Endothelial cell of umbilical vein (primary cell): Measurements from ENCODE around the gene MRGPRD. TPM values are rescaled to one million over a fixed set of nuclear protein-coding genes. Genes with fewer than 3 reads are reported as not detected.

ENCODE experiments used
- BruUV-seq: library from RNA; stranded (reverse); fragments of 400-500 nt; replicated peaks from 2 replicates; lab custom pipeline; 2021; lab: Mats Ljungman, UMichigan
- CTCF ChIA-PET: fragments of 300-600, 350-600 bp; sonication (Branson Sonifier 250); formaldehyde crosslinking; loops from one replicate; lab custom pipeline; 2021; ENCODE audit warnings: antibody characterized with exemption, inconsistent platforms; lab: Charles Lee
- POLR2A ChIA-PET: fragments of 300-600, 350-600 bp; sonication (Branson Sonifier 250); formaldehyde crosslinking; loops from one replicate; lab custom pipeline; 2021; ENCODE audit warnings: antibody characterized with exemption, inconsistent platforms; lab: Charles Lee
- DNase-seq: peaks from one replicate; pipeline ENCODE4 v3.0.0-alpha.2; 2011; ENCODE audit warnings: low read depth, low spot score
- FAIRE-seq: peaks from 2 replicates; lab custom pipeline; 2011; peaks lifted over from hg19 to GRCh38; lab: Jason Lieb, UNC
- H2AFZ ChIP-seq: 2 replicates; pipeline ENCODE4 v1.6.0; 2012; ENCODE audit warnings: low read depth, low read length, control low read depth, inconsistent platforms
- H3K27ac ChIP-seq: 2 replicates; pipeline ENCODE4 v1.5.1; 2011; ENCODE audit warnings: low read depth, mild to moderate bottlenecking, control low read depth, low read length, moderate library complexity; ENCODE audit not compliant: insufficient read depth
- H3K27me3 ChIP-seq, 2 experiments: 2 replicates each; pipeline versions ENCODE4 v1.6.0 to v1.6.1; 2011; ENCODE audit warnings: low read length in 2 of 2, mixed read lengths in 1 of 2; ENCODE audit not compliant: control insufficient read depth in 2 of 2, insufficient read depth in 2 of 2
- H3K36me3 ChIP-seq, 2 experiments: 2 replicates in 1 of 2; 3 replicates in 1 of 2; pipeline ENCODE4 v1.5.1; 2011; ENCODE audit warnings: low read length in 2 of 2, mild to moderate bottlenecking in 1 of 2, moderate library complexity in 1 of 2; ENCODE audit not compliant: control insufficient read depth in 2 of 2, insufficient read depth in 2 of 2; ENCODE audit errors: extremely low read depth in 1 of 2
- H3K4me1 ChIP-seq: 3 replicates; pipeline ENCODE4 v1.5.1; 2011; ENCODE audit warnings: mild to moderate bottlenecking, low read length; ENCODE audit not compliant: control insufficient read depth, insufficient read depth; ENCODE audit errors: extremely low read depth
- H3K4me2 ChIP-seq: 2 replicates; pipeline ENCODE4 v1.6.1; 2011; ENCODE audit warnings: low read length, control low read depth, mixed read lengths; ENCODE audit not compliant: insufficient read depth
- H3K4me3 ChIP-seq, 3 experiments: fragments of 200-600 bp in 1 of 3; sonication (generic), shearing (Covaris generic) in 1 of 3; replicated peaks in 1 of 3; 2 replicates each; pipeline ENCODE4 v1.5.1; 2011 to 2016; ENCODE audit warnings: control low read depth in 3 of 3, low read length in 3 of 3, mild to moderate bottlenecking in 2 of 3, inconsistent platforms in 1 of 3, low read depth in 1 of 3, moderate library complexity in 1 of 3; ENCODE audit not compliant: insufficient read depth in 1 of 3
- H3K79me2 ChIP-seq: 2 replicates; pipeline ENCODE4 v1.6.0; 2012; ENCODE audit warnings: low read length, inconsistent platforms; ENCODE audit not compliant: control insufficient read depth, insufficient read depth
- H3K9ac ChIP-seq: replicated peaks from 2 replicates; pipeline ENCODE3; 2011; ENCODE audit warnings: low read length, control low read depth; ENCODE audit not compliant: insufficient read depth; ENCODE audit errors: extremely low read depth
- H3K9me1 ChIP-seq: replicated peaks from 3 replicates; pipeline ENCODE4 v1.6.0; 2011; ENCODE audit warnings: mild to moderate bottlenecking, low read length; ENCODE audit not compliant: control insufficient read depth, insufficient read depth; ENCODE audit errors: extremely low read depth
- H3K9me3 ChIP-seq: replicated peaks from 2 replicates; pipeline ENCODE4 v1.5.1; 2012; ENCODE audit warnings: low read length, inconsistent platforms; ENCODE audit not compliant: control insufficient read depth, insufficient read depth
- H4K20me1 ChIP-seq: replicated peaks from 2 replicates; pipeline ENCODE3; 2011; ENCODE audit warnings: mild to moderate bottlenecking, low read length; ENCODE audit not compliant: control insufficient read depth, insufficient read depth; ENCODE audit errors: extremely low read depth
- FOS ChIP-seq: IDR thresholded peaks from 2 replicates; pipeline ENCODE4 v1.6.1; 2011; ENCODE audit warnings: mild to moderate bottlenecking, low read length, moderate library complexity, borderline replicate concordance; ENCODE audit not compliant: insufficient read depth
- GATA2 ChIP-seq: IDR thresholded peaks from 2 replicates; pipeline ENCODE4 v1.7.0; 2011; ENCODE audit warnings: low read depth, mild to moderate bottlenecking, moderate library complexity, mixed read lengths, low read length; ENCODE audit not compliant: insufficient read length, insufficient read depth
- JUN ChIP-seq: IDR thresholded peaks from 2 replicates; pipeline ENCODE4 v1.6.1; 2011; ENCODE audit warnings: borderline replicate concordance, low read depth; ENCODE audit not compliant: insufficient read length, insufficient read depth
- MYC ChIP-seq: IDR thresholded peaks from one replicate; pipeline ENCODE4 v1.6.1; 2011; ENCODE audit warnings: mild to moderate bottlenecking, low read depth, low read length
- POLR2A ChIP-seq: IDR thresholded peaks from 2 replicates; pipeline ENCODE4 v1.6.1; 2012; ENCODE audit warnings: low read depth, mild to moderate bottlenecking, control low read depth, low read length
- POLR2AphosphoS5 ChIP-seq: IDR thresholded peaks from 2 replicates; pipeline ENCODE4 v1.6.1; 2012; ENCODE audit warnings: low read depth, mild to moderate bottlenecking, control low read depth, low read length, moderate library complexity; ENCODE audit not compliant: insufficient read depth
- dilution Hi-C: fragments of 300-500 bp; cut with MboI; formaldehyde crosslinking; loops from one replicate; pipeline ENCODE4 v1.15.0; 2019; ENCODE audit warnings: low sequenced_read_pairs; ENCODE audit not compliant: extremely low pct_ligation_motif_present
- intact Hi-C: fragments of 100-400 bp; cut with micrococcal nuclease; formaldehyde crosslinking; loops from one replicate; pipeline ENCODE4 v1.10.0; 2022
- polyA plus RNA-seq, 4 experiments: library from polyadenylated mRNA; depleted of rRNA in 3 of 4; stranded (reverse) in 3 of 4; unstranded in 1 of 4; fragments of >200 nt; gene quantifications; 2 replicates each; pipeline versions ENCODE4 v1.2.1 to v1.2.3, GENCODE V29; 2011 to 2012; ENCODE audit warnings: missing spikeins in 1 of 4
- total RNA-seq: library from RNA; stranded (reverse); gene quantifications from 2 replicates; pipeline ENCODE4 v1.2.3, GENCODE V29; 2021
- TF ChIP-seq, protein P1 (sequence below): IDR thresholded peaks from 2 replicates; pipeline ENCODE4 v1.6.1; 2011; ENCODE audit not compliant: insufficient read depth, insufficient read length
- TF ChIP-seq, protein P2 (sequence below), 2 donors: IDR thresholded peaks; 1 replicate in 1 of 2; 2 replicates in 1 of 2; pipeline ENCODE4 v1.5.1; 2011; ENCODE audit warnings: low read length in 2 of 2, mild to moderate bottlenecking in 2 of 2, moderate library complexity in 2 of 2, control low read depth in 1 of 2, inconsistent platforms in 1 of 2, low read depth in 1 of 2; ENCODE audit not compliant: insufficient read depth in 1 of 2; ENCODE audit errors: extremely low read depth in 1 of 2

The MRGPRD gene
- total and polyA plus RNA-seq, 2 donors (not counting 3 experiments of a cell fraction or from before 2014, with no cell fraction given): not detected

DNA sequence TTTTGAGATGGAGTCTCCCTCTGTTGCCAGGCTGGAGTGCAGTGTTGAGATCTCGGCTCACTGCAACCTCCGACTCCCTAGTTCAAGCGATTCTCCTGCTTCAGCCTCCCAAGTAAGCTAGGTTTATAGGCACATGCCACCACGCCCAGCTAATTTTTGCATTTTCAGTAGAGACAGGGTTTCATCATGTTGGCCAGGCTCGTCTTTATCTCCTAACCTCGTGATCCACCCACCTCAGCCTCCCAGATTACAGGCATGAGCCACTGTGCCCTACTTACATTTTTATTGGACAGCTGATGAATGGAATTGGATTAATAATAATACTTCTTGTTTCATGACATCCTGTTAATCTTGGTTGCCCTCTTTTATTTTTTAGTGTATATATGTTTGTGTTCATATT is 3.0 kb upstream of the MRGPRD start:
- CTCF ChIA-PET: interaction anchor here (1.1 kb wide), 1 partner anchor 17 kb away, joined by 5 read pairs; no protein-coding TSS in a partner anchor
- DNase-seq (no peak), FAIRE-seq (no peak)
- TF ChIP-seq, protein P1, sequence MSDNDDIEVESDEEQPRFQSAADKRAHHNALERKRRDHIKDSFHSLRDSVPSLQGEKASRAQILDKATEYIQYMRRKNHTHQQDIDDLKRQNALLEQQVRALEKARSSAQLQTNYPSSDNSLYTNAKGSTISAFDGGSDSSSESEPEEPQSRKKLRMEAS: no peak
- TF ChIP-seq, protein P2, sequence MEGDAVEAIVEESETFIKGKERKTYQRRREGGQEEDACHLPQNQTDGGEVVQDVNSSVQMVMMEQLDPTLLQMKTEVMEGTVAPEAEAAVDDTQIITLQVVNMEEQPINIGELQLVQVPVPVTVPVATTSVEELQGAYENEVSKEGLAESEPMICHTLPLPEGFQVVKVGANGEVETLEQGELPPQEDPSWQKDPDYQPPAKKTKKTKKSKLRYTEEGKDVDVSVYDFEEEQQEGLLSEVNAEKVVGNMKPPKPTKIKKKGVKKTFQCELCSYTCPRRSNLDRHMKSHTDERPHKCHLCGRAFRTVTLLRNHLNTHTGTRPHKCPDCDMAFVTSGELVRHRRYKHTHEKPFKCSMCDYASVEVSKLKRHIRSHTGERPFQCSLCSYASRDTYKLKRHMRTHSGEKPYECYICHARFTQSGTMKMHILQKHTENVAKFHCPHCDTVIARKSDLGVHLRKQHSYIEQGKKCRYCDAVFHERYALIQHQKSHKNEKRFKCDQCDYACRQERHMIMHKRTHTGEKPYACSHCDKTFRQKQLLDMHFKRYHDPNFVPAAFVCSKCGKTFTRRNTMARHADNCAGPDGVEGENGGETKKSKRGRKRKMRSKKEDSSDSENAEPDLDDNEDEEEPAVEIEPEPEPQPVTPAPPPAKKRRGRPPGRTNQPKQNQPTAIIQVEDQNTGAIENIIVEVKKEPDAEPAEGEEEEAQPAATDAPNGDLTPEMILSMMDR (IDR thresholded peaks at IDR 0.05; ENCODE audit: extremely low read depth in 1 of 2, insufficient read depth in 1 of 2, low read depth in 1 of 2, low read length in 2 of 2): no peak
- TF ChIP-seq POLR2AphosphoS5 (no peak), JUN (no peak), GATA2 (no peak), MYC (no peak), POLR2A (no peak), FOS (no peak)
- H4K20me1 ChIP-seq: no peaks in the 10 kb centered on the region
- H3K9me3 ChIP-seq: no peaks in the 10 kb centered on the region
- H3K9me1 ChIP-seq: no peaks in the 10 kb centered on the region
- POLR2A ChIA-PET: no interaction called here
- H3K9ac ChIP-seq: no peak overlapping the region
- H3K27me3 ChIP-seq: peaks cover 4 to 21% of the 10 kb centered on the region in 2 experiments
- no peak overlapping the region for H3K4me3 ChIP-seq
- intact Hi-C loops: no loop called here
- H3K4me2 ChIP-seq: no peak overlapping the region
- no TSS peak for BruUV-seq
- H3K79me2 ChIP-seq: no peaks in the 10 kb centered on the region
- no peaks in the 10 kb centered on the region for H3K4me1 ChIP-seq
- H3K36me3 ChIP-seq: no peaks in the 10 kb centered on the region
- H3K27ac ChIP-seq: no peak overlapping the region
- no peak overlapping the region for H2AFZ ChIP-seq
- dilution Hi-C loops: no loop called here
